NCI-H1092 (cell line): ENCODE data around the gene RIMS3.

Experiments
- DNase-seq: peaks from one replicate; lab custom pipeline; 2025; lab: John Stamatoyannopoulos, UW

RIMS3 gene

DNA sequence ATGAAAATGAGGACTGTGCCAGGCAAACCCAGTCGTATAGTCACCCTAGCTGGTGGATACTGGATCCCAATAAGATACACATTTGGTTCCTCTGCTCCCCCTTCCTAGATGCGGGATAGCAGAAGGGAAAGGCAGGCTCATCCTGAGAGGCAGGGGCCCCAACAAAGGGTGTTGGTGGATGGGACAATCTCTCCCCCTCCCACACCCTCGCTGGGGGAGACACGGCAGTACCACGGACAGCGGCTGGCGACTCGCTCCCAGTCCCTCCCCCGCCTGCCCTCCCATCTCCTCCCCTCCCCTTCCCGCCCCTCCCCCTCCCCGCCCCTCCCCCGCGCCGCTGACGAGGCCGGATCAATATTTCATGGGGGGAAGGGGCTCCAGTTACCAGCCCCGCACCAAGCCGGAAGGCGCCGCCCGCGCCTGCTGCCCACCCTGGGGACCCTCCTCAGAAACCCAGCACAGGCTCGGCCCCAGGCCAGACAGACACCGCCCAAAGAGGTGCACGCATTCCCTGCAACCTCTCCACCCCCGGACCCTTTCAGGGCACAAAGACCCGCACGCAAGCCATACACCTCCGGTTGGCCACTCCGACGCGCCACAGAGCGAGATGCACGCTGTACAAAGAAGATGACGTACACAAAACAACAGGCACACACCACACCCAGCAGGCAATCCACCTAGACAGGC is 11.5 kb downstream of the RIMS3 start:
- DNase-seq, result no peak

- DNase-seq, result no peak
Measured at GRCh38 chr1:40652979-40653378, 12.5 kb downstream of the RIMS3 start.

DNA sequence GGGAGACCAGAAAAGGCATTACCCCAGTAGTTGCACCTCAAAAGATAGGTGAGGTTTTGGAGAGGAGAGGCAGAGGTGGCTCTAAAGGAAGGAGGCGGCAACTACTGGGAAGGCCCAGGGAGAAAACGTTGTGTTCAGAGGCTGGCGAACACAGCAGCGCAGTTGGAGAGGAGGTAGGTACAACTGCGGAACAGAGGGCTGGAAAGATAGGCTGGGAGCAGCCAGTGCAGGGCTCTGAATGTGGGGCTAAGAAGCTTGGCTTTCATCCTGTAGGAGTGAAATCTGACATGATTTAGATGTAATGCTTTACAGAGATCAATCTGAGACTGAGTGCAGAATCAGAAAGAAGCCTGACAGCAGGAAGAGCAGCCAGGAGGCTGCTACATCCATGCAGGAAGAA is 13.0 kb downstream of the RIMS3 start:
- no peak for DNase-seq

GRCh38 chr1:40651138-40651857 is 14.2 kb downstream of the RIMS3 start:
- no peak for DNase-seq

DNA sequence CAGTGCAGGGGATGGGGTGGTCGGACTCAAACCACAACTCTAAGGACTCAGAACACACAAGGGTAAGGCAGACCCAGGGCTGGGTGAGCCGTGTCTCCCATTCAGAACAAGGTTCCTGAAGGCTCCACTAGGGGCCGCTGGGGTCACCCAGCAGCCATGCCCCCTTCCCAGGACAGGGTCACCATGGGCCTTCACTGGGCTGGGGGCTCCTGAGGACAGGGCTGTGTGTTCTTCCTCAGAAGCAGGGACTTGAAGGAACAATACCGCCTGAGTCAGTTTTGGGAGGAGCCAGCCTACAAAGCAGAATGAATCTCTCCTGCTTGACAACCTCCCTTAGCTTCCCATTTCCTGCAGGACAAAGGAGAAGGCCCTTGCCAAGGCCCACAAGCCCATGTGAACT is 15.4 kb downstream of the RIMS3 start:
- DNase-seq, result no peak

- peak; percentile 13 for DNase-seq
Measured at GRCh38 chr1:40649592-40649930, 15.9 kb downstream of the RIMS3 start.

DNA sequence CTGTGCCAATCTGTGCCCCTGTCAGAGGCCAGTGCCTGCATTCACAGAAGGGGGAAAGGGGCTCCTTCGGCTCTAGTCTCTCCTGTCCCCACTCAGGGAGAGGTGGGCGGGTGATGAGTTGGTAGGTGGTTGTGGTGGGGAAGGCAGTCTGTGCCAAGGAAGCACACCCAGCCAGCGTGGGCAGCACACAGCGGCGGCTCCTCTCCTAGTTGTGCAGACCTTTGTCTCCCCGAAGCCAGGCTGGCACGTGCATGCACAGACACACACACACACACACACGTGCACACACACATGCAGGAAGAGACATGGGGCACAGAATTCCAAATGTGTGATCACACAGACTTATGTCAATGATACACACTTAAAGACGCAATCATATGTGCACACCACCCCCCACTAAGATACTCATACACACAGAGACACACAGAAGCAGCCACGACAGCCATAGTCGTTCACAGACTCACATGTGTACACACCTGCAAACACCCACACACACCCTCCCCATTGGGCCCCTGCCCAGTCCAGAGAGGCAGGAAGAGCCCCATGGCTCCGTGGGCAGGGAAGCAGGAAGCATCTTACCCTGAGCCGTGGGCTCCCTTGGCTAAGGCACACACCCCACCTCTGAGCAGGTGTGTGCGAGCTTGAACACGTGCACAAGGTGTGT is 16.4 kb downstream of the RIMS3 start:
- no peak for DNase-seq

DNA sequence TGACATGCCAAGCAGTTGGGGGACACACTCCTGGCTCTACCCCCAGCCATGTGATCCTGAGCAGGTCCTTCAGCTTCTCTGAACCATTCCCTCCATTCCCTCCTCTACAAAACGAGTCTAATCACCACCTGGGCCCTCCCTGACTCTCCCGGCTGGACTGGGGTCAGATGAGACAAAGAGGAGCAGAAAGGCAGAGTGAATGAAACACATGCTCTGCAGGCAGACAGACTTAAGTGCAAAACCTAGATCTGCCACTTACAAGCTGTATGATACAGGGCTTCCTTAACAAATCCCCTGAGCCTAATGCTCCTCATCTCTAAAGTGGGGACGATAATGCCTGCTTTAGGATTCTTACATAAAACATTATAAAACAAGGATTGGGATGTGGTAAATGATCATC is 17.3 kb downstream of the RIMS3 start:
- DNase-seq, result no peak

GRCh38 chr1:40646315-40646714 is 19.2 kb downstream of the RIMS3 start:
- DNase-seq, result no peak

- DNase-seq, result no peak
Measured at GRCh38 chr1:40645118-40645680, 20.3 kb downstream of the RIMS3 start.

- DNase-seq, result no peak
Measured at GRCh38 chr1:40641601-40642242, 23.8 kb downstream of the RIMS3 start.

- no peak for DNase-seq
Measured at GRCh38 chr1:40640314-40641076, 25.0 kb downstream of the RIMS3 start.

GRCh38 chr1:40638097-40639036 is 27.1 kb downstream of the RIMS3 start:
- no peak for DNase-seq

DNA sequence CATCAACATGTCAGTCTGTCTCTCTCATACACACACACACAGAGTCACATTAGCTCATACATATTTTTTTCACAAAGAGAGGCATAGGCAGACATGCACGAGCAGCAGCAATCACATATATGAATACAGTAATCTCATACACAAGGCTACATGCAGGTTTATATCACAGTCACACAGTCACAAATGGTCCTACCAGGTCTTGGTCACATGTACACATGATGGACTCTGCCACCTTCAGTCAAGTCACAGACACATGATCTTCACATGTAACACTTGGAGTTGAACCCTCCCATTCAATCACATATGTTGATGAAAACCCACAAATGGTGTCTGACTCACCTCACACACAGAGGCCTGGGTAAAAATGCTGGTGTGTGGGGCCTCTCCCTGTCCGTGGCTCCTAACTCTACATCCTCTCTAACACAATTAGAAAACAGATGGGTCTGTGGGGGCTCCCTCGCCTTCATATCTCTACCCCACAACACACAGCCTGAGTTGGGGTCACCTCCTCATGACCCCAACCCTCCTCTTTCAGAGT is 27.9 kb downstream of the RIMS3 start:
- DNase-seq, result no peak

- DNase-seq, result no peak
Measured at GRCh38 chr1:40636777-40637176, 28.7 kb downstream of the RIMS3 start.

- DNase-seq, result no peak
Measured at GRCh38 chr1:40635763-40636500, 29.6 kb downstream of the RIMS3 start.

DNA sequence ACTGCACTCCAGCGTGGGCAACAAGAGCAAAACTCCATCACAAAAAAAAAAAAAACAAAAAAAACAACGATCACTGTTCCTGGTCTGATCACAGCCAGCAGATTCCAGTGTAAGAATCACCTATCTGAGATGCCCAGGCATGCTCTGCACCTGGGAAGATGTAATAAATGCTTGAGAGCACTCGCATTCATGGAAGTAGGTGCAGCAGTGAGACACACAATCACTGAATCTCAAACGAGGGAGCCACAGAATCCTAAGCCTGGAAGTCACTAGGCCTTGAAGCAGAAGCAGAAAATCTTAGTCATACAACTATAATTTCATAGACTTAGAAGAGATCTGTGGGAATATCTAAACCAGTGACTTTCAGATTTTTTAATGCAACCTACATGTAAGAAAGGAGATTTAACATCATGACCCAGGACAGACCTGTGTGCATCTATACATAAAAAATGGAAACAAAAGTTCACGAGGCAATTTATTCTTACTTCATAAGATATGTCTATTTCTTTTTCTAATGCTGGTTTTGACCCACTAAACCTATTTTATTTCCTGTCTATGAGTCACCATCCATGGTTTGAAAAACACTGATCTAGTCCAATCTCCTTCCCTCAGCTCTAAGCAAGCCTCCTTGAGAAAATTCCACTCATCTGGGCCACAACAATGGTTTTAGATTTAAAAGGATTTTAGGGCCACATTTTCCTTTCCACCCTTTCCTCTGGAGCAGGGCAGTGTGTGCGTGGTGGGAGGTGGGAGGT is 30.4 kb downstream of the RIMS3 start:
- no peak for DNase-seq

- no peak for DNase-seq
Measured at GRCh38 chr1:40633931-40634376, 31.5 kb downstream of the RIMS3 start.

GRCh38 chr1:40633523-40633922 is 32.0 kb downstream of the RIMS3 start:
- no peak for DNase-seq
